ENCODE data around the gene C13orf46. TPM values are rescaled to one million over a fixed set of nuclear protein-coding genes. Genes with fewer than 3 reads are reported as not detected.

Gene C13orf46
- total and polyA plus RNA-seq, 10 of the 15 experiments (the other 5 are each of a cell fraction or from before 2014, with no cell fraction given): 0.01 to 0.18 (median 0.09) TPM; not detected in 6

- FAIRE-seq (no peak), ATAC-seq (peak; percentile 58), DNase-seq (ENCODE audit: low read depth, low spot score) (no peak)
- POLR2A ChIA-PET: no interaction called here
- Histone ChIP-seq H3K9me3 (replicated peaks; ENCODE audit: control insufficient read depth, insufficient read depth, low read length) (no peaks in the 10 kb centered on the region), H2AFZ (ENCODE audit: control insufficient read depth, low read depth, low read length) (no peak overlapping the region), H3K27me3 (replicated peaks in 1 of 2; ENCODE audit: control insufficient read depth in 2 of 2, insufficient read depth in 2 of 2, low read length in 1 of 2) (no peaks in the 10 kb centered on the region), H3K36me3 (ENCODE audit: control insufficient read depth in 2 of 2, insufficient read depth in 2 of 2, low read length in 1 of 2) (peaks cover 0 to 33% of the 10 kb centered on the region in 2 experiments; a peak in 3 of 4 replicates), H3K79me2 (ENCODE audit: control insufficient read depth, insufficient read depth, low read length) (no peaks in the 10 kb centered on the region), H3K9ac (ENCODE audit: control insufficient read depth, insufficient read depth, low read length) (no peak overlapping the region), H3K4me1 (ENCODE audit: control insufficient read depth, insufficient read depth, low read length) (peaks cover 3% of the 10 kb centered on the region), H3K4me3 (no peak overlapping the region), H4K20me1 (ENCODE audit: control insufficient read depth, insufficient read depth) (no peaks in the 10 kb centered on the region), H3K4me2 (ENCODE audit: control insufficient read depth, insufficient read depth) (no peak overlapping the region), H3K27ac (ENCODE audit: control insufficient read depth, insufficient read depth) (no peak overlapping the region)
- 90% methylated on average over 11 of the region's 13 CpGs for WGBS (ENCODE audit: insufficient coverage, insufficient replicate concordance, low lambda C conversion rate, missing lambda C conversion rate)
- in situ Hi-C loops (cut with MboI) (no loop called here), intact Hi-C loops (cut with micrococcal nuclease; ENCODE audit: unreplicated experiment) (no loop called here)
- CTCF ChIA-PET: no interaction called here
- TF ChIP-seq CREB1 (IDR thresholded peaks at IDR 0.05; ENCODE audit: low read depth): no peak
- no peak for TF ChIP-seq PKNOX1 (IDR thresholded peaks at IDR 0.05)
- TF ChIP-seq EZH2 (IDR thresholded peaks at IDR 0.05; ENCODE audit: borderline replicate concordance, control insufficient read depth, low read depth, low read length): no peak
- TF ChIP-seq RFX5 (IDR thresholded peaks at IDR 0.05; ENCODE audit: low read depth, low read length): no peak
- TF ChIP-seq HDGF (IDR thresholded peaks at IDR 0.05): no peak
- TF ChIP-seq POLR2AphosphoS5 (IDR thresholded peaks at IDR 0.05; ENCODE audit: low read length): no peak
- TF ChIP-seq POLR2AphosphoS2 (IDR thresholded peaks at IDR 0.05; ENCODE audit: low read depth, low read length): no peak
- TF ChIP-seq CHD1 (IDR thresholded peaks at IDR 0.05; ENCODE audit: low read depth, low read length): no peak
- TF ChIP-seq TBL1XR1 (IDR thresholded peaks at IDR 0.05; ENCODE audit: low read depth, low read length): no peak
- TF ChIP-seq HDAC6 (IDR thresholded peaks at IDR 0.05; ENCODE audit: unreplicated experiment): no peak
- TF ChIP-seq MLLT1 (IDR thresholded peaks at IDR 0.05): no peak
- TF ChIP-seq CBX3 (IDR thresholded peaks at IDR 0.05; ENCODE audit: borderline replicate concordance, low read depth): no peak
- TF ChIP-seq ZBTB40 (IDR thresholded peaks at IDR 0.05; ENCODE audit: borderline replicate concordance): no peak
- RAD21 ChIA-PET (ENCODE audit: unreplicated experiment): no interaction called here
- SMC1A ChIA-PET (ENCODE audit: uncharacterized antibody, unreplicated experiment): no interaction called here
- no TSS peak for BruUV-seq (replicated peaks)
Observed at GRCh38 chr13:114019367-114019766, 45.5 kb upstream of the C13orf46 start.
